NCI-H226 (cell line): ENCODE results near the gene IFITM2.
"Not testable (repeated sequence)": the region's sequence is repeated elsewhere in the genome, so short reads cannot be mapped to it uniquely, and the experiment has no call there.

Source experiments
- DNase-seq: peaks from one replicate; pipeline ENCODE4 v3.0.0-alpha.2; 2015

Gene IFITM2

DNA sequence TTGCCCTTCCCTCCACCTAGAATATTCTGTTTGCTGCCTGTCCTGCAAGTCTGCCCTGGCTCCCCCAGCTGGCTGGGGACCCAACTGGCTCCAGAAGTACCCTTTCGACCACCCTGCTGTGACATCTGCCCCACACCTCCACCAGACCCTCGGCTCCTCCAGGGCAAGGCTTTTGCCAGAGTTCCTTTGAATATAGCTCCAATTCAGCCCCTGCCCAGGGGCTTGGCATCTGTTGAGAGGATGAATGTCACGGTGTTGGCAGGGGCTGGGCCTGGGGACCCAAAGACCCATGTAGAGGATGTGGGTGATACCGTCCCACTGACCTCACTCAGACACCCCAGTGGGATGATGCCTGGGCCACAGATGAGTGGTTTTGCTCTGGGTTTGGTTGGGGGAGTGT lies 25.4 kb upstream of the IFITM2 start:
- DNase-seq: no peak

DNA sequence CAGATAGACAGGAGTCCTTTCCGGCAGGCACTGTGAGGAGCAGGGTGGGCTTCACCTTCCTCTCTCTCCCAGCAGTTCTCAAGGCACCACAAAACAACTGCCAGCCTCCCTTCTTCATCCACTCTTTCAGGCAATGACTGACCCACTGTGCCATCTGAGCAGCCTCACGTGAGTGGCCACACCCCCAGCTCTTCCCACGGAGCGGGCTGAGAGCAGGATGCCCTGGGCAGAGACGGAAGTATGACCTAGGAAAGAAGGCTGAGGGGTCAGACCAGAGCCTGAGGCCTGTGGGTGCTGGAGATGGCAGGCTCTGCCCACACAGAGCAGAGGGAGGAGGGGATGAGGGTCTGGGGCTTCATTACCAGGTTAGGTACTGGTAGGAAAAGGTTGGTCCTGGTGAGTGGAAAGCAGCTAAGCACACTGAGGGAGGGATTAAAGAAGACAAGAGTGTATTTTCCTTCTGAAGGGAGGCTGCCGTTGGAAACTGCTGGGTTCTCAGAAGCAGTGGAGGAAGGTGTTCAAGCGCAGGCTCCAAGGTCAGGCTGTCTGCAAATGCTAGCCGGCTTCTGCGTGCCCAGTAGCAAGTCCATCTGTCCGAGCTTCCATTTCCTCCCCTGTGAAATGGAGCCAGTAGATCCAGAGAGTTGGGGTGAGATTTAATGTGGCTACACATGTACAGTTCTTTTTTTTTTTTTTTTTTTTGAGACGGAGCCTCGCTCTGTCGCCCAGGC lies 24.8 kb upstream of the IFITM2 start:
- no peak for DNase-seq

DNA sequence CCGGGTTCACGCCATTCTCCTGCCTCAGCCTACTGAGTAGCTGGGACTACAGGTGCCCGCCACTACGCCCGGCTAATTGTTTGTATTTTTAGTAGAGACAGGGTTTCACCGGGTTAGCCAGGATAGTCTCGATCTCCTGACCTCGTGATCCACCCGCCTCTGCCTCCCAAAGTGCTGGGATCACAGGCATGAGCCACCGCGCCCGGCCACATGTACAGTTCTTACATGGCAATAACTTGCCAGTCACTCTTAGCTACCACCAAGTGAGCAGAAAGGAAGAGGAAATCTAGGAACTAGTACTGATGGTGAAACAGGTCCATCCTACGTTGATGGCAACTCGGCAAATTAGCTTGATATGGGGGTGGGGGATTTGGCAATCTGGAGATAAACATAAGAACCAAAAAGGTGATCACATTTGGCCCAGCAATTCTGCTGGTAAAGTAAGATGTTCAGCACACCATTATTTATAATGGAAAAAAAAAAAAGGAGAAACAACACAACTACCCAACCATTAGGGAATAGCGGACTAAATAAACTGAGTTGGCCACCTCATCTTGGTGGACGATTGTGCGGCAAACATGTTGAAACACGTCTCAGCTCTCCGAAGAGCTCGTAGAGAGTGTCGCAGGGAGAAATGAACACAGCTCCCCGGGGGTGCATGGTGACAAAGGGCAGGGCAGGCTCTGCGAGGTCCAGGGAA lies 24.1 kb upstream of the IFITM2 start:
- DNase-seq: no peak

DNA sequence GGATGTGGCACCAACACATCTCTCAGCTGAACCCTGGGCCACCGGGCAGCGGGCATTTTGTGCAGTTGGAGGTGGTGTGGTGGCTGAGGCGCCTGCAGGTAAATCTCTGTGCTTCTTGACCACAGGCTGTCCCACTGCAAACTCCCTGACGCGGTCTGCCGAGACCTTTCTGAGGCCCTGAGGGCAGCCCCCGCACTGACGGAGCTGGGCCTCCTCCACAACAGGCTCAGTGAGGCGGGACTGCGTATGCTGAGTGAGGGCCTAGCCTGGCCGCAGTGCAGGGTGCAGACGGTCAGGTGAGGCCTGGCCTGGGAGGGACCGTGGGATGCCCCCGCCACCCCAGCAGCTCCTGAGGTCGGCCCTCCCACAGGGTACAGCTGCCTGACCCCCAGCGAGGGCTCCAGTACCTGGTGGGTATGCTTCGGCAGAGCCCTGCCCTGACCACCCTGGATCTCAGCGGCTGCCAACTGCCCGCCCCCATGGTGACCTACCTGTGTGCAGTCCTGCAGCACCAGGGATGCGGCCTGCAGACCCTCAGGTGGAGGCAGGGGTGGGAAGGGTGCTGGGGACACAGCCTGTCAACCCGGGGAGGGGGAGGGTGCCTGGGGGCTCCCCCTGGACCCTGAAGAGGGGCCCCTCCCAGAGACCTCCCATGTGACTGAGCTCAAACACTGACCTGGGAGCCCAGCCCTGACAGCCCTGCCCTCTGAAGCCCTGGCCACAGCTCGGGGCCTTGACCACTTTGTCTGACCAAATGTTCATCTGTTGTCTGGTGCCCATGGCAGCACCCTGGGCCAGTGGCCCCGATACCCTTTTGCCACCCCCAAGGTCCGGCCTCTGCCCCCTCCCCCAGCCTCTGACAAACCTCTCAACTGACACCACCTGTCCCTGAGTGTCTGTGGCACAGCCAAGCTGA lies 23.3 kb upstream of the IFITM2 start:
- DNase-seq: no peak

DNA sequence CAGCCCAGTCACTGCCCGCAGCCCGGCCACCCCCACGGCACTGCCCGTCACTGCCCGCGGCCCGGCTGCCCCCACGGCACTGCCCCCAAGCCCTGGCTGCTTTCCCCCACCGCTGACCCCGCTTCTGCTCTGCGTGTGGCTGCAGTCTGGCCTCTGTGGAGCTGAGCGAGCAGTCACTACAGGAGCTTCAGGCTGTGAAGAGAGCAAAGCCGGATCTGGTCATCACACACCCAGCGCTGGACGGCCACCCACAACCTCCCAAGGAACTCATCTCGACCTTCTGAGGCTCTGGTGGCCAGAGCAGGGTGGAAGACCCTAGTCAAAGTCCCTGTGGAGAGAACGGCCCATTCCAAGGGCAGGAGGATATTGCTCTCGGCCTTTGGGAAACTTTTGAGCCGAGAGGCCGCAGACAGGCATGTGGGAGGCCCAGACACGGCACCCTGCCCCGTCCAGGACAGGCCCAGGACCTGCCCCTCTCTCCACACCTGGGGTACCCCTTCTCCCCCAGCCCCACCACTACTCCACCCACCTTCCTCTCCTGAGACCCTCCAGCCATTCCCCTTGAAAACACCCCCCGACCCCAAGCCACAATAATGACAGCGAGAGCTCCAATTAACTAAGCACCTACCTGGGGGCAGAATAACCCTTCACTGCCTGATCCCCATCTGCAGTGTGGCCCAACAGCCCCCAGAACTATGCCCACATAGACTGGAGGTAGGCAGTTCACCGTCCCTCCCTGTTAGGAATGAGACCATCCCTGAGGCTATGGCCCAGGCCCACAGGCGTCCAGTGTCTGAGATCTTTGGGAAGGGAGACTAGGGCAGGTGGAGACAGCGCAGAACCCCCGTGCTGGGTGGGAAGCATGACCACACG lies 22.4 kb upstream of the IFITM2 start:
- DNase-seq: no peak

DNA sequence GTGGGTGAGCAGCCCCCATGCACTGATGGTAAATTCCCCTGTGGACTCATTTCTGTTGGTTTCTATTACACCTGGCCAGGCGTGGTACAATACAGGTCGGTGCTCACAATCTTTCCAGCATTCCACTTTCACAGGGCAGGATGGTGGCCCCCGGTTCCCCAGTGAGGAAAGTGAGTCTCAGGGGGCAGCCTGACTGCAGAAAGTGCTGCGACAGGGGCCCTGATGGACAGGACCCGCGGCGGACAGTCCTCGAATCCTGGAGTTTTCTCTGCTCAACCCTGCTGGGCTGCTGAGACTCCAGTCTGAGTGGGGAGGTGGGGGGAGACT lies 21.8 kb upstream of the IFITM2 start:
- DNase-seq: no peak

DNA sequence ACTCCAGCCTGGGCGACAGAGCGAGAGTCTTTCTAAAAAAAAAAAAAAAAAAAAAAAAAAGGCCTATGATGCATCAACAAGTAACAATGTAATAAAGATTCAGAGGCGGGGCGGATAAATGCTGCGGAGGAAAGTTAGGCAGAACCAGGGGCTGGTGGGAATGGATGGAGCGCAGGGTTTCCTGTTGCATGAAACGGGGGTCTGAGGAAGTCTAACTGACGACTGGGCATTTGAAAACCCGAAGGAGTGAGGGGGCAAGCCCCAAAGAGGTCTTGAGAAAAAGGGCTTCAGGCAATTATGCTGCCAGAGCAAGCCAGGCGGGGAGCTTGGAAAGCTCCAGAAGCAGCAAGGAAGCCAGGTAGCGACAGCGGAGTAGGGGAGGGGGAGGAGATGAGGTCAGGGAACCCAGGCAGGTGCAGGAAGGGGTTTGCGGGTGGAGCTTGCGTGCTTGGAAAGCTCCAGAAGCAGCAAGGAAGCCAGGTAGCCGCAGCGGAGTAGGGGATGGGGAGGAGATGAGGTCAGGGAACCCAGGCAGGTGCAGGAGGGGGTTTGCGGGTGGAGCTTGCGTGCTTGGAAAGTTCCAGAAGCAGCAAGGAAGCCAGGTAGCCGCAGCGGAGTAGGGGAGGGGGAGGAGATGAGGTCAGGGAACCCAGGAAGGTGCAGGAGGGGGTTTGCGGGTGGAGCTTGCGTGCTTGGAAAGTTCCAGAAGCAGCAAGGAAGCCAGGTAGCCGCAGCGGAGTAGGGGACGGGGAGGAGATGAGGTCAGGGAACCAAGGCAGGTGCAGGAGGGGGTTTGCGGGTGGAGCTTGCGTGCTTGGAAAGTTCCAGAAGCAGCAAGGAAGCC lies 20.4 kb upstream of the IFITM2 start:
- DNase-seq: not testable (repeated sequence)

DNA sequence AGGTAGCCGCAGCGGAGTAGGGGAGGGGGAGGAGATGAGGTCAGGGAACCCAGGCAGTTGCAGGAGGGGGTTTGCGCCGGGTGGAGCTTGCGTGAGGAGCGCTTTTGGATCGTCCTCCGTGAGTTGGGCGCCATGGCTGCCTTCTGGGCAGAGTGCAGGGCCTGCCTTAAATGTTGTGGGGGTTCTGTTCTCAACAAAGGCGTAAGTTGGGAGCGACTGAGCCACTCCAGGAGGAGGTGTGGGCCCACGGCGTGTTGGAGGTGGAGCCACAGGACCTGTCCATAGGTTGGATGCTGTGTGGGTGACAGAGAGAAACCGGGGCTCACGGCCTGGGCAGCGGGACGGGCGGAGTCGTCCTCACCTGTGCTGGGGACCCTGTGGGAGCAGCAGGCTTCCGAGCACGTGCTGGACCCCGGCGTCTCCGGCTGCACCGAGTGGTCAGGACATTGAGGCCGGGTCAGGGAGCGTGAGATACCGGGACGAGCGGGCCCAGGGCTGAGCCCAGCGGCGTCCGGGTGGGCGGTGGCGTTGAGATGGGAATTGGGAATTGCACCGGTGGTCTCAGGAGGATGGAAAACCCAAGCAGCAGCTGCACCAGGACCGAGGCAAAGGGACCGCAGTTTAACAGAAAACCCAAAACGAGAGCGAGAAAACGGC lies 19.7 kb upstream of the IFITM2 start:
- no peak for DNase-seq

DNA sequence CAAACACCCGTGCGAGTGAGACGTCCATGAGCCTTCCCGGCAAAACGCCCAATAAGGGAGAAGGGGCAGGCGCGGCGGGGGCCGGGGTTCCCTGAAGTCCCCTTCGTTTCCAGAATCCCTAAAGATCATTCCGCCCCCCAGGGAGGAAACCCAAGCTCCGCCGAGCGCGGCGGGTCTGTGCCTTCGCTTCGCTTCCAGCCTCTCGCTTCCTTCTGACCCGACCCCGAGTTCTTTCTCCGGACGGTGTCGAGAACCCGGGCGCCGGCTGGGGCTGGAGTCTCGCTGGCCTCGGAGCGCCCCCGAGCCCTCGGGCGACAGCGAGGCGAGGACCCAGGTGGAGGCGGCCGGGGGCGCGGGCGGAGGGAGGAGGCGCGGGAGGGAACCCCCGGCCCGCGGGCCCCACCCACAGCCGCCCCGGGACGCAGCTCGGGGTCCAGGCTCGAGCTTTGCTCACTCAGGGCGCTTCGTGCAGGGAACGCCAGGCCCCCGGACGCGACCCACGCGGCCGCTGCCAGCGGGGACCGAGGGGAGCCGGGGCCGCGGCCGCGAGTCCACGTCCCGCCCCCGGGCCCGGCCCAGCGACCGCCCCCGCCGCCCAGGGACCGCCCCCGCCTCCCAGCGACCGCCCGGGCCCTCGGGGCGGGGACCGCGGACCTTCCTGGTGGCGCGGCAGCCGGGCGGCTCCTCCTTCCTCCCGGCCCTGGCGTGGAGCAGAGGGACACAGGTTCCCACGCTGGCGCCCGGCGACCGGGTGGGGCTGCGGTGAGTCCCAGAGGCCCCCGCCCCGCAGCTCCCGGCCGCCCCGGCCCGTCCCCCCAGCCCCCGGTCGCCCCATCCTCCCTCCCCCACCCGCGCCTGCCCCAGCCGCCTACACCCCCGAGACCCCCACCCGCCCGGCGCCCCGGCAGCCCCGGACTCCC lies 18.9 kb upstream of the IFITM2 start, which contains the start of gene PGGHG:
Gene PGGHG (plus strand): TSS at position 649 of the 920 bp plus-strand sequence. CDS start 691 bp downstream, outside the sequence.
- DNase-seq: peak; percentile 34

DNA sequence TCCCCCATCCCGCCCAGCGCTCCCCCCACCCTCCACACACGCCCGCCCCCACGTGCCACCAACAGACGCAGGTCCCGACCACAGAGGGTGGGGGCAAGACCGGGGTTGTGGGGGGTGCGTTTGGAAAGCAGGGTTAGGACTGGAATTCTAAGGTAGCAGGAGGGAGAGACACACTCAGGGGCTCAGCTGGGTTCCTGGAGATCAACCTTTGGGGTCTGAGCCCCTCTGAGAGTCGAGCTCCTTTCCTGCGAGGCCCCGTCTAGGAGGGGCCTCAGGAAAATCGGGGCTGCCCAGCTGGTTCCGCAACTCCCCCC lies 18.3 kb upstream of the IFITM2 start:
- no peak for DNase-seq

DNA sequence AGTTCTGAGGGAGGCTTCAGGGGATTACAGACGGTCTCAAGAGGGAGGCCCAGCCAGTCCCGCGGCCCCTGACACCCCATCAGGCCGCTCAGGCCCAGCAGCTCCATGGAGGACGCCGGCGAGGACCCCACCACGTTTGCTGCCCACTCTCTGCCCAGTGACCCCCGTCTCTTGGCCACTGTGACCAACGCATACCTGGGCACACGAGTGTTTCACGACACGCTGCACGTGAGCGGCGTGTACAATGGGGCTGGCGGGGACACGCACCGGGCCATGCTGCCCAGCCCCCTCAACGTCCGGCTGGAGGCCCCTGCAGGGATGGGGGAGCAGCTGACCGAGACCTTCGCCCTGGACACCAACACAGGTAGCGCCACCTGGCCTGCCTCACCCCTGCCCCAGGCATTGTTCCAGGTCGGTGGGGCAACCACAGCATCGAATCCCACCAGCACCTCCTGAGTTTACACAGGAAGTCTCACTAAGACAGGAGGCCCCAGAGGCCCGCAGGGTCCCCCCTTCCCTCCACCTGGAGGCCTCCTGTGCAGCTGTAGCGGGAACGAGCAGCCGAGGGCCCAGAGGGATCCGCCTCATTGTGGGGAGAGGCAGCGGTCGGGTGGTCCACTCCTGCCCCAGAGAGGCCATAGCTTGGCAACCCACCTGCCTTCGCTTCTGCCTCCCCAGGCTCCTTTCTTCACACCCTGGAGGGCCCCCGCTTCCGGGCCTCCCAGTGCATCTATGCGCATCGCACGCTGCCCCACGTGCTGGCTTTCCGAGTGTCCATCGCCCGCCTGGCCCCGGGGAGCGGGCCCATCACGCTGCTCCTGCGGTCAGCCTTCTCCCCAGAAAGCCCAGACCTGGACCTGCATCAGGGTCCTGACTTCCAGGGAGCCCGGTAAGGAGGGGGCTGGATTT lies 17.6 kb upstream of the IFITM2 start:
- no peak for DNase-seq

DNA sequence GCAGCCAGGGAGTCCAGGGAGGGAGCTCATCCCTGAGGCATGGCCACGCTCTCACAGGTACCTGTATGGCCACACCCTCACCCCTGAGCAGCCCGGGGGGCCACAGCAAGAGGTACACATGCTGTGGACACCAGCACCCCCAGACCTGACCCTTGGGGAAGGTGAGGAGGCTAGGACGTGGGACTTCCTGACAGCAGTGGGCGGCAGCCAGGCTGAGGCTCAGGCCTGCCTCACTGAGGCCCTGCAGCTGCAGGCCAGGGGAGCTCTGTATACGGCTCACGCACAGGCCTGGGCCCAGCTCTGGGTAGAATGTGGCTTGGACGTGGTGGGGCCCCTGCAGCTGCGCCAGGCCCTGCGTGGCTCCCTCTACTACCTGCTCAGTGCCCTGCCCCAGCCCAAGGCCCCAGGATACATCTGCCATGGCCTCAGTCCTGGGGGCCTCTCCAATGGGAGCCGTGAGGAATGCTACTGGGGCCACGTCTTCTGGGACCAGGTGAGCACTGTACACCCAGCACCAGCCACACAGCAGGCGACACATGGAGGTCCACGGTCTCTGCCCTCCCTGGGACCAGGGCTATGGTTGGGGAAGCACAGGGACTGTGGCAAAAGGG lies 16.9 kb upstream of the IFITM2 start:
- no peak for DNase-seq

DNA sequence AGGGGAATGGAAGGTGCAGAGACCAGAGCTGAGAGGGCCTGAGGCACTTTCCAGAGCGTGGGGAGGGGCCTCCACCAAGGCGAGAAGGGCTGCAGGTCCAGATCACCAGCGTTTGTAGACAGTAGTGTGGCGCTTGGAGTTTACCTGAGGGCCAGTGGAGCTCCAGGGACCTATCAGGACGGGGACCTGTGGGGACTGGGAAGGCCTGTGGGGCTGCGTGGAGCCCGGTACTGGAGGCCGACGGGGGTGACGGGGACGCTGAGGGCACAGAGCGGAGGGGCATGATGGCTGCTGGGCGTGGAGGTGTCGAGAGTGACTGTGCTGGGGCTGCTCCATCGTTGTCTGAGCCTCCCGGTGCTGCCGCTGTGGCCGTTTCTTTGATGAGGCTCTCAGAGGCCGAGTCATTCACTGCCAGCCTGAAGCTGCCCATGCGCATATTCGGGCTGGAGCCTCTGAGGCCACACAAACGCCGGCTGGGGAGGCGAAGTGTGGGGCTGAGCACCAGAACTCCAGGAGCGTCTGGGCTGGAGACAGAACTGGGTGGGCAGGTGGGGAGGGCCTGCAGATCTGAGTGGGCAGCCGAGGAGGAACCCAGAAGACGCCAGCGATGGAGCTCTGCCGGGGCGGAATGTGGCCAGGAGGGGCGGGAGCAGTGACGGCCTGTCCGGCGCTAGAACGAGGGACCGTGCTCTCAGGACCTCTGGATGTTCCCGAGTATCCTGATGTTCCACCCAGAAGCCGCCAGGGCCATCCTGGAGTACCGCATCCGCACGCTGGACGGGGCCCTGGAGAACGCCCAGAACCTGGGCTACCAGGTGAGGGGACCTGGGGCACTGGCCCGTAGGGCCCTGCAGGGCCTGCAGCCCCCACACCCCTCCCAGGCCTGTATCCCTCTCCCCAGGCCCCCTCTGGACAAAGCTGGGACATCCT lies 16.1 kb upstream of the IFITM2 start:
- DNase-seq: no peak

DNA sequence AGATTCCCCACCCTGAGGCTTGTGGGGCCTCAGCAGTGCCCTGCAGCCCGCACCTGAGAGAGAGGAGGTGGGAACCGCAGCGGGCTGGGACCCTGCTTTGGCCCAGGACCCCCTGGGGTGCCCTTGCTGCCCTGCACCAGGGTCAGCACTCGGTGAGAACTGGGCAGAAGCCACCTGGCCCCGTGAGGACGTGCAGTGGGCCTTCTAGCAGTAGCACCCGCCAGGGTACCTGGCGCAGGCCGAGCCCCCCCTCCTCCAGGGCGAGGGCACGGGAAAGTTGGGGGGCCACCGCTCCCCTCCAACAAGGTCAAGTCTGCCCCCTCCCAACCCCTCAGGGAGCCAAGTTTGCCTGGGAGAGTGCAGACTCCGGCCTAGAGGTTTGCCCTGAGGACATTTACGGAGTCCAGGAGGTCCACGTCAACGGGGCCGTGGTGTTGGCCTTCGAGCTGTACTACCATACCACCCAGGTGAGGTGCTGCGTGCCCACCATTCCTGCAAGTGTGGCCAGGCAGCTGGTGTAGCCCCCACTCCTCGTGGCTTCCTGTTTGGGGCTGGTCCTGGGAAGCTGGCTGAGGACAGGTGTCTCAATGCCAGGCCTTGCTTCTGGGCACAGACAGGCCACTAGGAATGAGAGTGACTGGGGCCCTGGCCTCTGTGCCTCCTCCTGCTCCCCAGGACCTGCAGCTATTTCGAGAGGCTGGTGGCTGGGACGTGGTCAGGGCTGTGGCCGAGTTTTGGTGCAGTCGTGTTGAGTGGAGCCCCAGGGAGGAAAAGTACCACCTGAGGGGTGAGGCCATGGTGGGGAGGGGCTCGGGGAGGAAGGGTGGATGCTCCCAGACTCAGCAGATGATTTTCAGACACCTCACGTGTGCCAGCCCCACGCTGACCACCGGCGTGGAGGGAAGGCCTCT lies 15.2 kb upstream of the IFITM2 start:
- no peak for DNase-seq

DNA sequence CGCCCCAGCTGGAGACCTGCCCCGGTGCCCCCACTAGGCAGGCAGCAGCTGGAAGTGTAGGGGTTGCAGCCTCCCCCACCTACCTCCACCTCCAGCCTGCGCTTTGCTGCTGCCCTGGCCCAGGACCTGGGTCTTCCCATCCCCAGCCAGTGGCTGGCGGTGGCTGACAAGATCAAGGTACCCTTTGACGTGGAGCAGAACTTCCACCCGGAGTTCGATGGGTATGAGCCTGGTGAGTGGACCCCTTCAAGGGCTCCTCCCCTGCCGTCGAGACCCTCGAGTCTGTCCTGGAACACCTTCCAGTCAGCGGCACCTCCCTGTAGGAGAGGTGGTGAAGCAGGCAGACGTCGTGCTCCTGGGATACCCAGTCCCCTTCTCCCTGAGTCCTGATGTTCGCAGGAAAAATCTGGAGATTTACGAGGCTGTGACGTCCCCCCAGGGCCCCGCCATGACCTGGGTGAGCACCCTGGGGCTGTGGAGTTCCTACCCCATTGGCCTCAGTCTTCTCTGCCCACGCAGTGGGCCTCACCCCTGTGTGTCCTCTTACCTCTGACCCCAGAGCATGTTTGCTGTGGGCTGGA lies 14.3 kb upstream of the IFITM2 start:
- no peak for DNase-seq
